Hepatocyte (in vitro differentiated cells): ENCODE measurements around the gene LRRC8D. TPM values are rescaled to one million over a fixed set of nuclear protein-coding genes. Genes with fewer than 3 reads are reported as not detected.
A peak's percentile ranks its signal among the peaks of the same experiment; 100 is the strongest.

Experiments used
- DNase-seq: peaks from one replicate; pipeline ENCODE4 v3.0.0-alpha.2; 2016; ENCODE audit warnings: low spot score
- H2AFZ ChIP-seq: fragments of 200-600 bp; sonication (generic); 2 replicates; pipeline ENCODE4 v1.6.0; 2016; ENCODE audit warnings: antibody characterized with exemption, mild to moderate bottlenecking
- H3K27ac ChIP-seq: fragments of 200-600 bp; sonication (generic); 2 replicates; pipeline ENCODE4 v1.5.1; 2016; ENCODE audit warnings: mild to moderate bottlenecking
- H3K27me3 ChIP-seq: fragments of 200-600 bp; sonication (generic); 2 replicates; pipeline ENCODE4 v1.6.1; 2016
- H3K36me3 ChIP-seq: fragments of 200-600 bp; sonication (generic); replicated peaks from 2 replicates; pipeline ENCODE4 v1.5.1; 2016; ENCODE audit warnings: low read depth; ENCODE audit not compliant: insufficient read depth
- H3K4me1 ChIP-seq: fragments of 200-600 bp; sonication (generic); 2 replicates; pipeline ENCODE4 v1.5.1; 2016; ENCODE audit warnings: mild to moderate bottlenecking, moderate library complexity; ENCODE audit not compliant: insufficient read depth
- H3K4me2 ChIP-seq: fragments of 200-600 bp; sonication (generic); 2 replicates; pipeline ENCODE4 v1.6.0; 2016
- H3K4me3 ChIP-seq: fragments of 200-600 bp; sonication (generic); 2 replicates; pipeline ENCODE4 v1.5.1; 2016; ENCODE audit warnings: mild to moderate bottlenecking
- H3K79me2 ChIP-seq: fragments of 200-600 bp; sonication (generic); 2 replicates; pipeline ENCODE4 v1.6.0; 2017; ENCODE audit warnings: mild to moderate bottlenecking
- H3K9me2 ChIP-seq: fragments of 200-600 bp; sonication (generic); replicated peaks from 2 replicates; pipeline ENCODE4 v1.6.0; 2017; ENCODE audit warnings: mild to moderate bottlenecking; ENCODE audit not compliant: insufficient read depth
- H3K9me3 ChIP-seq: fragments of 200-600 bp; sonication (generic); 2 replicates; pipeline ENCODE4 v1.5.1; 2016; ENCODE audit warnings: low read depth, mild to moderate bottlenecking
- H4K20me1 ChIP-seq: fragments of 200-600 bp; sonication (generic); 2 replicates; pipeline ENCODE4 v1.6.0; 2016; ENCODE audit warnings: mild to moderate bottlenecking; ENCODE audit not compliant: insufficient read depth, poor library complexity, severe bottlenecking
- EZH2 ChIP-seq: fragments of 200-600 bp; sonication (generic); IDR thresholded peaks from 2 replicates; pipeline ENCODE4 v1.6.1; 2016; ENCODE audit warnings: antibody characterized with exemption, mild to moderate bottlenecking, borderline replicate concordance
- EZH2phosphoT487 ChIP-seq: fragments of 200-600 bp; sonication (generic); IDR thresholded peaks from one replicate; pipeline ENCODE4 v1.6.1; 2018; ENCODE audit warnings: antibody characterized with exemption, mild to moderate bottlenecking, low read depth, moderate library complexity; ENCODE audit not compliant: unreplicated experiment, severe bottlenecking
- WGBS: methylation state at CpG from one replicate; pipeline ENCODE4 v1.1.6; 2016; ENCODE audit warnings: low lambda C conversion rate; ENCODE audit errors: missing lambda C conversion rate; 5-methylcytosine and 5-hydroxymethylcytosine counted together
- polyA plus RNA-seq: library from polyadenylated mRNA; unstranded; fragments of >200 nt; fragmentation: Nextera tagmentation; extraction: Ambion mirVana; gene quantifications from 2 replicates; pipeline ENCODE4 v1.2.1, GENCODE V29; 2016
- total RNA-seq: library from RNA; depleted of rRNA; stranded (reverse); fragments of >200 nt; gene quantifications from 2 replicates; pipeline ENCODE4 v1.2.3, GENCODE V29; 2014
- TF ChIP-seq, protein P1 (sequence below): fragments of 200-600 bp; sonication (generic); IDR thresholded peaks from 2 replicates; pipeline ENCODE4 v1.5.1; 2016; ENCODE audit warnings: antibody characterized with exemption, mild to moderate bottlenecking; ENCODE audit not compliant: poor library complexity

LRRC8D gene
- total and polyA plus RNA-seq, 2 experiments from 2014 or later: 15.1 to 28.9 TPM

DNA sequence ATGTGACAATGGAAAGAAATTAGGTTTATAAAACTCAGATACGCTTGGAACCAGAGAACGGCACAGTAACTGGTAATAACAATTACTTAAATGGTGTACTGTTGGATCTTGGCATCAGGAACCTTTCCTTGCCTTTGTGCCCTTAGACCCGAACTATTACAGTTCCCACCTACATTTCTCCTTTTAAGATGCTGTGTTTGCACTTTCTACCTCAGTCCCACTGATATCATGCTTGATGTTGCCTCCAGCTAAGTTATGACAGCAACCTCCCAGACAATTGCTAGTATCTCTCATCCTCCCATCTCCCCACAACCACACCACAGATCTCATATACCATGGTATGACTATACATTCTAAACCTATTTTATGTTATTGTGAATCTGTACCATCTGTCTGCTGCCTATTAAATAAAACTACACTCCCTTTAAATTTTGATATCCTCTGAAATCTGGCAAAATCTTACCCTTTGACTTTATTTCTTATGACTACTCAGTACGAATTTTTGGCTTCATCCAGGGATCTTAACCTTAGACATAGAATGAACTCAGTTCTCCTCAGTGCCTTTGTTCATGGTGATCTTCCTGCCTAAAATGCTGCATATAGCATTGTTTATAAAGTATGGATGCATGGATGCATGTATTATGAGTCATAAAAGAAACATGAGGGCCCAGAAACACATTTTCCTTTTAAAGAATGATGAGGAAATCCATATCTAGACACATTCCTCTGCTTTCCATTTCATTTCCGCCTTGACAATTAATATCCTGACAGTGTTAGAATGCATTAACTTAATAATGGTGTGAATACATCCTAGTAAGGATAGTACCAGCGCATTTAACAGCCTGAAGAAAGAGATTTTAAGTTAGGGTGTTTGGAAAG is 64.1 kb downstream of the LRRC8D start:
- Histone ChIP-seq H3K79me2 (peaks cover 31% of the 10 kb centered on the region), H4K20me1 (no peaks in the 10 kb centered on the region), H3K4me1 (no peaks in the 10 kb centered on the region), H2AFZ (no peak overlapping the region), H3K4me2 (no peak overlapping the region), H3K9me3 (no peaks in the 10 kb centered on the region), H3K36me3 (no peaks in the 10 kb centered on the region), H3K4me3 (no peak overlapping the region), H3K27ac (no peak overlapping the region), H3K27me3 (no peaks in the 10 kb centered on the region), H3K9me2 (no peaks in the 10 kb centered on the region)
- TF ChIP-seq EZH2: no peak
- no peak for TF ChIP-seq EZH2phosphoT487
- TF ChIP-seq, protein P1, sequence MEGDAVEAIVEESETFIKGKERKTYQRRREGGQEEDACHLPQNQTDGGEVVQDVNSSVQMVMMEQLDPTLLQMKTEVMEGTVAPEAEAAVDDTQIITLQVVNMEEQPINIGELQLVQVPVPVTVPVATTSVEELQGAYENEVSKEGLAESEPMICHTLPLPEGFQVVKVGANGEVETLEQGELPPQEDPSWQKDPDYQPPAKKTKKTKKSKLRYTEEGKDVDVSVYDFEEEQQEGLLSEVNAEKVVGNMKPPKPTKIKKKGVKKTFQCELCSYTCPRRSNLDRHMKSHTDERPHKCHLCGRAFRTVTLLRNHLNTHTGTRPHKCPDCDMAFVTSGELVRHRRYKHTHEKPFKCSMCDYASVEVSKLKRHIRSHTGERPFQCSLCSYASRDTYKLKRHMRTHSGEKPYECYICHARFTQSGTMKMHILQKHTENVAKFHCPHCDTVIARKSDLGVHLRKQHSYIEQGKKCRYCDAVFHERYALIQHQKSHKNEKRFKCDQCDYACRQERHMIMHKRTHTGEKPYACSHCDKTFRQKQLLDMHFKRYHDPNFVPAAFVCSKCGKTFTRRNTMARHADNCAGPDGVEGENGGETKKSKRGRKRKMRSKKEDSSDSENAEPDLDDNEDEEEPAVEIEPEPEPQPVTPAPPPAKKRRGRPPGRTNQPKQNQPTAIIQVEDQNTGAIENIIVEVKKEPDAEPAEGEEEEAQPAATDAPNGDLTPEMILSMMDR: no peak
- no peak for DNase-seq
- 89% methylated on average over 6 of the region's 6 CpGs for WGBS

DNA sequence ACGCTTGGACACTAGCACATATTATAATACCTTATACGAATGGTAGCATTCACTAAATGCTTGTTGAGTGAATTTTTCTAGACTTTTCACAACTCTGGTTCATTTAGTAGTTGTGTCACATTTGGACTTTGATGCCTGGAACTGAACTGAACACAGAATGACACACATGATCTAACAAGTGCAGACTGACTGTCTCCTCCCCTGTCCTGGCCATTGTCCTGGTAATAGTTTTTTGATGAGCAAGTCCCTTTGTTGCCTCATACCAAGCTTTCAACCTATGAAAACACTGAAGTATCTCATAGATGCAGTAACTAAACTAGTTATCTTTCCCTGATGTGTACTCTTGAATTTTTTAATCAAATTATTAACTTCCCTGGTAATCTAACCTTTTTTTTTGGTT is 66.4 kb downstream of the LRRC8D start:
- Histone ChIP-seq H3K27ac (peak overlapping the region; percentile 16), H3K9me2 (no peaks in the 10 kb centered on the region), H3K36me3 (no peaks in the 10 kb centered on the region), H2AFZ (no peak overlapping the region), H4K20me1 (no peaks in the 10 kb centered on the region), H3K4me3 (no peak overlapping the region), H3K9me3 (no peaks in the 10 kb centered on the region), H3K27me3 (no peaks in the 10 kb centered on the region), H3K4me2 (no peak overlapping the region), H3K4me1 (peaks cover 6% of the 10 kb centered on the region), H3K79me2 (peaks cover 10% of the 10 kb centered on the region)
- peak; percentile 52 for DNase-seq
- WGBS: 97% methylated on average over 2 of the region's 2 CpGs
- no peak for TF ChIP-seq EZH2phosphoT487

DNA sequence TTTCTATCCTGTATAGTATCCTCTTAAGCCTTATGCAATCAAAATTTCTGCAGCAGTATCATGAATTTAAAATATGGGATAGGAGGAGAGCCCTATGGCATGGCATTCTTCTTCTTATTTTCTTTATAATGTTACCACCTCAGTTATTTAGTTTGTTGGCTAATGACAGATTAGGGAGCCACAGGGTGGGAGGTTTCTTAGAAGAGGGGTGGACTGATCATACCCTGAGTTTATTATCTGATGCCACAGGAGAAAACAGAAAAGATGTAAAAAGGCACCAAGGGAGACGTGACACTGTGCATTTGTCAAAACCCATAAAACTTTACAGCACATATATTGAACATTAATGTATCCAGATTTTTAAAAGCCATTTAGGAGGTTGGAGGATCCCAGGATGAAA is 66.9 kb downstream of the LRRC8D start:
- WGBS: 90% methylated on average over 1 of the region's 1 CpG
- H3K27me3 ChIP-seq: no peaks in the 10 kb centered on the region
- no peak overlapping the region for H2AFZ ChIP-seq
- no peak overlapping the region for H3K4me2 ChIP-seq
- no peak overlapping the region for H3K4me3 ChIP-seq
- TF ChIP-seq EZH2: no peak
- peak overlapping the region; percentile 16 for H3K27ac ChIP-seq
- H3K9me2 ChIP-seq: no peaks in the 10 kb centered on the region
- H3K36me3 ChIP-seq: no peaks in the 10 kb centered on the region
- H3K9me3 ChIP-seq: no peaks in the 10 kb centered on the region
- DNase-seq: no peak
- no peaks in the 10 kb centered on the region for H4K20me1 ChIP-seq
- H3K79me2 ChIP-seq: peaks cover 7% of the 10 kb centered on the region
- peaks cover 6% of the 10 kb centered on the region for H3K4me1 ChIP-seq

DNA sequence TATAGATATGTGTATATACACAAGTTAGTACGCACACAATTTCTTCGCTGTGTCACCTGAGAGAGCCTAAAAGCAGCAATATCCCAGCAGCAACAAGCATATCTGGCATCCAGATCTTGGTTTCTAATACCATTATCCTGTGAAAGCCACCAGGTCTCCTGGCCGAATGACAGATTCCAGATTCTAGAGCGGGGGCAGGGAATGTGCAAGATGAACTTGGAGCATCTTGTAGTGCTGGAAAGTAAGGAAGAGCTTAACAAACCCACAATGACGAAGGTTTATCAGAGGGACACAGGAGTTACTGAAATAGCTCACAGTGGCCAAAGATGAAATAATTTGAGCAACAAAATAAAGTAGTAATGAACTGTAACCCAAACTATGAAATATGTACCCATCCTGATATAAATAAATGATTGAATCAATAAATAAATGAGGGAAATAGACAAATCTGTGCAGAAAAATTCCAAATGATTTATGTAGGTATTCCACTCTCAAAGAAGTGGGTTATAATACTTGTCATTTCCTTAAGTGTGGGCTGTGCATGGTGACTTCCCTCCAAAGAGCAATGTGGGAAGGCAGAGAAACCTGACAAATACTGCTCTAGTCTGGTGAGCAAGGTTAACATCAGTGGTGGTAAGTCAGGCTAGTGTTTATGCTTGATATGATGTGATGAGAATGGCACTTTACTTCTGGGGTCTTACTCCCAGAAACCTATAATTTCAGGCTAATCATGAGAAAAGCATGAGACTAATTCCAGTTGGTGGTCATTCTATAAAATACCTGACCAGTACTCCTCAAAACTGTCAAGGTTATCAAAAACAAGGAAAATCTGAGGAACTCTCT is 67.9 kb downstream of the LRRC8D start:
- no peak overlapping the region for H3K27ac ChIP-seq
- no peak overlapping the region for H3K4me2 ChIP-seq
- TF ChIP-seq EZH2: no peak
- no peak for TF ChIP-seq EZH2phosphoT487
- TF ChIP-seq, protein P1: no peak
- WGBS: 80% methylated on average over 5 of the region's 5 CpGs
- no peaks in the 10 kb centered on the region for H3K9me3 ChIP-seq
- H3K79me2 ChIP-seq: peaks cover 12% of the 10 kb centered on the region
- H2AFZ ChIP-seq: no peak overlapping the region
- DNase-seq: no peak
- no peak overlapping the region for H3K4me3 ChIP-seq
- no peaks in the 10 kb centered on the region for H3K9me2 ChIP-seq
- peaks cover 6% of the 10 kb centered on the region for H3K4me1 ChIP-seq
- H3K36me3 ChIP-seq: no peaks in the 10 kb centered on the region
- H3K27me3 ChIP-seq: no peaks in the 10 kb centered on the region
- H4K20me1 ChIP-seq: no peaks in the 10 kb centered on the region
